SK-N-SH (cell line): ENCODE data around the gene ARMH2.

Source experiments
- ELF1 ChIP-seq: IDR thresholded peaks from 2 replicates; pipeline ENCODE4 v1.4.0; 2012
- EZH2phosphoT487 ChIP-seq: fragments of 200-600 bp; sonication (generic); IDR thresholded peaks from 2 replicates; pipeline ENCODE4 v1.6.1; 2017; ENCODE audit warnings: low read depth, mixed run types, mild to moderate bottlenecking, antibody characterized with exemption, moderate library complexity, borderline replicate concordance
- GATA2 ChIP-seq: sonication (generic); formaldehyde crosslinking; IDR thresholded peaks from 2 replicates; pipeline ENCODE4 v1.5.0; 2020; ENCODE audit warnings: mild to moderate bottlenecking, missing genetic modification reagents
- JUND ChIP-seq: IDR thresholded peaks from 2 replicates; pipeline ENCODE4 v1.4.0; 2012
- POLR2AphosphoS5 ChIP-seq: IDR thresholded peaks from 2 replicates; pipeline ENCODE4 v1.6.1; 2012; ENCODE audit warnings: low read depth, low read length
- RAD21 ChIP-seq: IDR thresholded peaks from 2 replicates; pipeline ENCODE4 v1.6.1; 2012; ENCODE audit warnings: mild to moderate bottlenecking, low read length
- RFX5 ChIP-seq: IDR thresholded peaks from 2 replicates; pipeline ENCODE4 v1.6.1; 2012; ENCODE audit warnings: mild to moderate bottlenecking, improper control_type of control experiment, low read length
- TF ChIP-seq, protein P1 (sequence below): fragments of 200-600 bp; sonication (generic); IDR thresholded peaks from 2 replicates; pipeline ENCODE4 v1.6.1; 2017; ENCODE audit warnings: antibody characterized with exemption, mild to moderate bottlenecking, moderate library complexity
- TF ChIP-seq, protein P2 (sequence below): fragments of 150-350 bp; IDR thresholded peaks from 2 replicates; pipeline ENCODE4 v1.6.1; 2016; ENCODE audit warnings: mild to moderate bottlenecking, low read depth, low read length

DNA sequence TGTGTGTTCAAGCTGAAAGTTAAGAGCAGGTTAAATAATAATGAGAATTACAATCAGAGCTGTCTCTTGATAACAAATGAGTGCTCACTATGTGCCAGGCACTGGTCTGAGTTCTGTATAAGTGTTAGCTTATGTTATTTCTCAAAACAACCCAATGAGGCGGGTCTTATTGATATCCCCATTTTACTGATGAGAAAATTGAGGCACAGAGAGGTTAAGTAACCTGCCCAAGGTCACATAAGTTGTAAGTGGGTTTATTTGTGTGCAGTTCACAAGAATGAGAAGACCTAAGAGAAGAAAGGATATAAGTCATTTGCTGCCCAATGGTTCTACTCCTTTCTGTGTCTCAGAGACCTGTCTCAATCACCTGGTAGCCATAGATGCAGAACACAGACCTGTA lies 34.1 kb upstream of the ARMH2 start:
- TF ChIP-seq, protein P1, sequence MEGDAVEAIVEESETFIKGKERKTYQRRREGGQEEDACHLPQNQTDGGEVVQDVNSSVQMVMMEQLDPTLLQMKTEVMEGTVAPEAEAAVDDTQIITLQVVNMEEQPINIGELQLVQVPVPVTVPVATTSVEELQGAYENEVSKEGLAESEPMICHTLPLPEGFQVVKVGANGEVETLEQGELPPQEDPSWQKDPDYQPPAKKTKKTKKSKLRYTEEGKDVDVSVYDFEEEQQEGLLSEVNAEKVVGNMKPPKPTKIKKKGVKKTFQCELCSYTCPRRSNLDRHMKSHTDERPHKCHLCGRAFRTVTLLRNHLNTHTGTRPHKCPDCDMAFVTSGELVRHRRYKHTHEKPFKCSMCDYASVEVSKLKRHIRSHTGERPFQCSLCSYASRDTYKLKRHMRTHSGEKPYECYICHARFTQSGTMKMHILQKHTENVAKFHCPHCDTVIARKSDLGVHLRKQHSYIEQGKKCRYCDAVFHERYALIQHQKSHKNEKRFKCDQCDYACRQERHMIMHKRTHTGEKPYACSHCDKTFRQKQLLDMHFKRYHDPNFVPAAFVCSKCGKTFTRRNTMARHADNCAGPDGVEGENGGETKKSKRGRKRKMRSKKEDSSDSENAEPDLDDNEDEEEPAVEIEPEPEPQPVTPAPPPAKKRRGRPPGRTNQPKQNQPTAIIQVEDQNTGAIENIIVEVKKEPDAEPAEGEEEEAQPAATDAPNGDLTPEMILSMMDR: no peak
- TF ChIP-seq POLR2AphosphoS5 (no peak), RFX5 (no peak), JUND (no peak), EZH2phosphoT487 (no peak), ELF1 (no peak), GATA2 (CRISPR knock-in tag) (no peak), RAD21 (no peak)
- TF ChIP-seq, protein P2, sequence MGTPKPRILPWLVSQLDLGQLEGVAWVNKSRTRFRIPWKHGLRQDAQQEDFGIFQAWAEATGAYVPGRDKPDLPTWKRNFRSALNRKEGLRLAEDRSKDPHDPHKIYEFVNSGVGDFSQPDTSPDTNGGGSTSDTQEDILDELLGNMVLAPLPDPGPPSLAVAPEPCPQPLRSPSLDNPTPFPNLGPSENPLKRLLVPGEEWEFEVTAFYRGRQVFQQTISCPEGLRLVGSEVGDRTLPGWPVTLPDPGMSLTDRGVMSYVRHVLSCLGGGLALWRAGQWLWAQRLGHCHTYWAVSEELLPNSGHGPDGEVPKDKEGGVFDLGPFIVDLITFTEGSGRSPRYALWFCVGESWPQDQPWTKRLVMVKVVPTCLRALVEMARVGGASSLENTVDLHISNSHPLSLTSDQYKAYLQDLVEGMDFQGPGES: no peak
